ENCODE results near the gene SLC25A4.

- TF ChIP-seq ZNF8 (CRISPR knock-in tag; IDR thresholded peaks at IDR 0.05), result no peak
- TF ChIP-seq CSRNP3 (CRISPR knock-in tag; IDR thresholded peaks at IDR 0.05), result no peak
- TF ChIP-seq, protein P1, sequence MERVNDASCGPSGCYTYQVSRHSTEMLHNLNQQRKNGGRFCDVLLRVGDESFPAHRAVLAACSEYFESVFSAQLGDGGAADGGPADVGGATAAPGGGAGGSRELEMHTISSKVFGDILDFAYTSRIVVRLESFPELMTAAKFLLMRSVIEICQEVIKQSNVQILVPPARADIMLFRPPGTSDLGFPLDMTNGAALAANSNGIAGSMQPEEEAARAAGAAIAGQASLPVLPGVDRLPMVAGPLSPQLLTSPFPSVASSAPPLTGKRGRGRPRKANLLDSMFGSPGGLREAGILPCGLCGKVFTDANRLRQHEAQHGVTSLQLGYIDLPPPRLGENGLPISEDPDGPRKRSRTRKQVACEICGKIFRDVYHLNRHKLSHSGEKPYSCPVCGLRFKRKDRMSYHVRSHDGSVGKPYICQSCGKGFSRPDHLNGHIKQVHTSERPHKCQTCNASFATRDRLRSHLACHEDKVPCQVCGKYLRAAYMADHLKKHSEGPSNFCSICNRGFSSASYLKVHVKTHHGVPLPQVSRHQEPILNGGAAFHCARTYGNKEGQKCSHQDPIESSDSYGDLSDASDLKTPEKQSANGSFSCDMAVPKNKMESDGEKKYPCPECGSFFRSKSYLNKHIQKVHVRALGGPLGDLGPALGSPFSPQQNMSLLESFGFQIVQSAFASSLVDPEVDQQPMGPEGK (CRISPR knock-in tag; IDR thresholded peaks at IDR 0.05; ENCODE audit: borderline replicate concordance), result no peak
- TF ChIP-seq SNAI2 (CRISPR knock-in tag; IDR thresholded peaks at IDR 0.05), result no peak
- no peak for TF ChIP-seq PPARA (CRISPR knock-in tag; IDR thresholded peaks at IDR 0.05; ENCODE audit: borderline replicate concordance)
- TF ChIP-seq, protein P2, sequence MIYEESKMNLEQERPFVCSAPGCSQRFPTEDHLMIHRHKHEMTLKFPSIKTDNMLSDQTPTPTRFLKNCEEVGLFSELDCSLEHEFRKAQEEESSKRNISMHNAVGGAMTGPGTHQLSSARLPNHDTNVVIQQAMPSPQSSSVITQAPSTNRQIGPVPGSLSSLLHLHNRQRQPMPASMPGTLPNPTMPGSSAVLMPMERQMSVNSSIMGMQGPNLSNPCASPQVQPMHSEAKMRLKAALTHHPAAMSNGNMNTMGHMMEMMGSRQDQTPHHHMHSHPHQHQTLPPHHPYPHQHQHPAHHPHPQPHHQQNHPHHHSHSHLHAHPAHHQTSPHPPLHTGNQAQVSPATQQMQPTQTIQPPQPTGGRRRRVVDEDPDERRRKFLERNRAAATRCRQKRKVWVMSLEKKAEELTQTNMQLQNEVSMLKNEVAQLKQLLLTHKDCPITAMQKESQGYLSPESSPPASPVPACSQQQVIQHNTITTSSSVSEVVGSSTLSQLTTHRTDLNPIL (CRISPR knock-in tag; IDR thresholded peaks at IDR 0.05; ENCODE audit: low read depth), result no peak
- no peak for TF ChIP-seq POU6F1 (CRISPR knock-in tag; IDR thresholded peaks at IDR 0.05; ENCODE audit: borderline replicate concordance, low read depth)
- TF ChIP-seq ZNF70 (CRISPR knock-in tag; IDR thresholded peaks at IDR 0.05), result no peak
- TF ChIP-seq ZNF565 (CRISPR knock-in tag; conservative IDR thresholded peaks at IDR 0.05; ENCODE audit: low read depth), result no peak
- TF ChIP-seq TOX (CRISPR knock-in tag; IDR thresholded peaks at IDR 0.05; ENCODE audit: borderline replicate concordance), result no peak
- no peak for TF ChIP-seq RARB (CRISPR knock-in tag; IDR thresholded peaks at IDR 0.05)
- TF ChIP-seq ISL1 (CRISPR knock-in tag; IDR thresholded peaks at IDR 0.05), result no peak
- no peak for TF ChIP-seq OSR1 (CRISPR knock-in tag; IDR thresholded peaks at IDR 0.05)
Observed at GRCh38 chr4:185096032-185096653, 46.9 kb upstream of the SLC25A4 start.

Data from SK-N-SH treated with all-trans-retinoic acid at 6 μM for 48 hours (cell line).